NCI-H82 treated with DMSO at 0.1 percent for 48 hours (cell line): ENCODE data around the gene TTC32.
A peak's percentile ranks its signal among the peaks of the same experiment; 100 is the strongest.
"Not testable (repeated sequence)": the region's sequence is repeated elsewhere in the genome, so short reads cannot be mapped to it uniquely, and the experiment has no call there.

Experiments used
- DNase-seq: peaks from one replicate; lab custom pipeline; 2025; ENCODE audit not compliant: unreplicated experiment; lab: John Stamatoyannopoulos, UW

The TTC32 gene

DNA sequence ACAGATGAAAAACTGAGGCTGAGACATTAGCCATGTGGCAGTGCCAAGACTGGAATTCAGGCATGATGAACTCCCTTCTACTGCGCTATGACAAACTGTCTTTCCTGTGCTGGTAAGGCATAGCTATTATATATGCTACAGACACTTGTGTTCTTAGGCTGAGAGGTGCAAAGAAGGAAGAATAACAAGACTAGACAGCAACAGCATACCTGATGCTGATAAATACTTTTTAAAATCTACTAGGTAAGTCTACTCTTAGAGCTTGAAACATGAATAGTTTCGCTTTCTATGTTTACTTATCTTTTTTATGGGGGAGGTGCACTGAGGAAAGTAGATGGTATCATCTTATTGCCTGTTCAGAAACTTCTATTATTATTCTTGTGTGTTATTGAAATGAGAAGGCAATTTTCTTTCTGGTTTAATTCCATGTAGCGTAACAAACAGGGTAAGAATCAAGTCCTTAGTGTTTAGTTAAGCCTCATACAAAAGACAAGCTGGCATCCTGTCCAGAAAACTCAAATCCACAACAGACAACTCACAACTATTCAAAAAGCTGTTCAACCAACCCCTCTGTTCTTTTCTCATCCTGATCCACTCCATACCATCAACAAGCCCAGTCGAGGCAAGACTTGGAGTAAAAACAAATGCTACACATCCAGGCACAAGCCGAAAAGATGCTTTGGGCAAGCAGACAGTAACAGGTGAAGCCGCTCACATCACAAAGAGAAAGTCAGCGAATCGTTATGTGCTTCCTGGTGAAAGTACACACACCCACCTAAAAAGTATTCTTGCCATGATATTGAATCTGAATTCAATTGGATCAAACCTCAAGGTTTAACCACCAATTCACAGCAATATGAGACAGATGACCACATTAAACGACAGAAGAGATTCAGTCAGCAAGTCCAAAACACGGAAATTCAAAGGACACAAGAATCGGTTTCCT lies 1.5 kb downstream of the TTC32 start:
- DNase-seq = no peak

- no peak for DNase-seq
Observed at GRCh38 chr2:19898592-19899329, 3.0 kb downstream of the TTC32 start.

DNA sequence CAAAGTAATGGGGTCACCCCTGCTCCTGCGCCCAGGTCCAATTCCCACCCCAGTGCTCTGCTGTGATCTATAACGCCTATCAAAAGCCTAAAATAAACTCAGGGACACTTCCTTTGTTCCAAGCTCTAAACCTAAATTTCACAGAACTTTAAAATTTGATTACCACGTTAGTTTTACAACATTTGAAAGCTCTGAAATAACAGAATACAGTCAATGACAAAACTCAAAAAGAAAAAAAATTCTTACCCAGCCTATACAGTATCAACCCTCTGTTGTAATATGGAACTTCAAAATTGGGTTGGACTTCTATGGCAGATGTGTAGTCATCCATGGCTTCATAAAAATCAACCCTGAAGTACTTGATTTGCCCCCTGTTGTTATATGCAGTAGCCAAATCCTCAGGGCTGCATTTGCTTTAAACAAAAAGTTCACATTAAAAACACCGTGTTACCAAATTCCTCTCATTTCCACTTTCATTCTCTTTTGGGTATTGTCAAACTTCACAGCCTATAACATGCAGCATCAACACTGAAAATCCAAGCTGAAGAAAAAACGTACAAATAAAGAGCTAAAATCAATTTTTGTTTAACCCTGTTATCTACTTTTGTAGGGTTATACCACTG lies 4.0 kb downstream of the TTC32 start:
- no peak for DNase-seq

GRCh38 chr2:19895535-19895934 lies 6.2 kb downstream of the TTC32 start:
- DNase-seq = no peak

- DNase-seq = no peak
Observed at GRCh38 chr2:19894134-19894792, 7.5 kb downstream of the TTC32 start.

DNA sequence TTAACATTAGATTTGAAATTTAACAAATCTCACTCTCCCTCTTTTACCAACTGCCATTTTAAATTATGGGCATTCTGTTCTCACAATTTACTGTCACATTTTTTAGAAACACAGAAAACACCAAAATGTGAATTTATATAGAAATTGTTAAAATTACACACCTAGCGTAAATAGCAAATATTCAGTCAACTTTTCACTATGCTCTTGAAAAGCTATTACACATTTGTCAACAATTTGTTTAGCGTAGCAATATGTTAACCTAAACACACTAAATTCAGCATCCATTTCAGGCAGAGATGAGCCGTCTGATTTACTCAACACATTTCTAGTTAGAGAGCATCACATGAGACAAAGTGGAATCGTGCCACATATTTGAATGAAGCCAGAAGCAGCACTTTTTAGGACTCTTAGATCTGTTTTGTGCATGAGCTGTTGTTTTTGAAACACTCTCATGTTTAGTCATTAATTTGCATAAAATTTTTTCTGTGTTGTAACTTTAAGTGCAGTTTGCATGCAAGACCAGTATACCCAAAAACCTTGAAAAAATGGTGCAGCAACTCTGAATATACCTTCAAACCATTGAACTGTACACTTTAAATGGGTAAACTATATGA lies 8.2 kb downstream of the TTC32 start:
- DNase-seq = no peak

DNA sequence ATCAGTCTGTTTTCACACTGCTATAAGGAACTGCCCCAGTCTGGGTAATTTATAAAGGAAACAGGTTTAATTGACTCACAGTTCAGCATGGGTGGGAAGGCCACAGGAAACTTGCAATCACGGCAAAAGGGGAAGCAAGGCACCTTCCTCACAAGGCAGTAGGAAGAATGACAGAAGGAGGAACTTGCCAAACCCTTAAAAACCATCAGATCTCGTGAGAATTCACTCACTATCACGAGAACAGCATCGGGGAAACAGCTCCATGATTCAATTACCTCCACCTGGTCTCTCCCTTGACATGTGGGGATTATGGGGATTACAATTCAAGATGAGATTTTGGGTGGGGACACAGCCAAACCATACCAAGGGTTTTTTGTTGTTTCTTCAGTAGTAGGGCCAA lies 9.8 kb downstream of the TTC32 start:
- DNase-seq = peak; percentile 39

DNA sequence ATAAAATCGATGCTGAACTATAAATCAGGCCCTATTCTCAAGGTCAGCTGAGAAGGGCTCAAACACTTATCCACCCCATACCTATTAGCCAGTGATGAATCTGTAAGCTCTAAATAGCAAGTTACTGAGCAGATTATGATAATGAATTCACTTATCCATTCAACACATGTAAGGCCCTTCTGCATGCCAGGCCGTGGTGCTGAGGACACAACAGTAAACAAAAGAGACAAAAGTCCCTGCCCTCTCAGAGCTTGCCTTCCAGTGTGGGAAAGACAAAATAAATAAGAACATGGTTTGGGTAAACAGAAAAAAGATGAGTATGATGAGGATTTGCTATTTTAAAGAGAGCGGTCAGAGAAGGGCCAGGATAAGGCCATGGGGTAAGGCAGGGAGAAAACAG lies 11.7 kb downstream of the TTC32 start:
- peak; percentile 84 for DNase-seq

DNA sequence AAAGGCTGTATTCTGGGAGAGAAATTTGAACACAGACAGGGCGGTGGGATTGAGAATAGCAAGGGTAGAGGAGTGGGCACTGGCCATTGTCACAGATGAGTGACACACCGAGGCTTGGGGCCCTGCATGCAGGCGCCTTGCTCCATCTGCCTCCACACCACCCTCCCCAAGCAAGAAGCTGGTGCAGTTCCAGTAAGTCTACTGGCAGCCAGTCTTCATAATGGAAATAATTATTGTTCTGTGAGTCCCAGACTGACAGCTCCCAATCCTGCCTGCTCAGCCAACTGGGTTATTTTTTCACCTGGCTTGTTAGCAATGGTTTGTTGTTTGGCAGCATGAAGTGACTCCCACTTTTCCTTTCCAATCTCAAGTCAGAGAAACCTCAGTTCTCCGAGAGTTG lies 13.0 kb downstream of the TTC32 start:
- DNase-seq = no peak

DNA sequence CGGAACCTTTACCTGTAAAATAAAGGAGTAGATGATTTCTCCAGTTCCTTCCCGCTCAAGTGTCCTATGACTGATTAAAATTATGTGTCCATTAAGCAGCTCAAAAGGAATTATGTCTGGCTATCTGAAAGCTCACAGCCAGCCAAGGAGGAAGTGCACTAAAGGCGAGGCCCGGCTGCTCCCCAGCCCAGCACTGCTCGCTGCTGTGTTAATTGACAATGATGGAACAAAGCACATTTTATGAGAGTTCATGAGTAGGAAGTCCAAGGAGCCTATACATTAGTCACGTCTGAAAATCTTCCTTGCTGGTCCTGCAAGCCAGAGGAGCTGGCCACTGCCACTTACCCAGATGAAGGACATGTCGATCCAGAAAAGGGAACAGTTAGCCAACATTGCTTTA lies 14.3 kb downstream of the TTC32 start:
- no peak for DNase-seq

DNA sequence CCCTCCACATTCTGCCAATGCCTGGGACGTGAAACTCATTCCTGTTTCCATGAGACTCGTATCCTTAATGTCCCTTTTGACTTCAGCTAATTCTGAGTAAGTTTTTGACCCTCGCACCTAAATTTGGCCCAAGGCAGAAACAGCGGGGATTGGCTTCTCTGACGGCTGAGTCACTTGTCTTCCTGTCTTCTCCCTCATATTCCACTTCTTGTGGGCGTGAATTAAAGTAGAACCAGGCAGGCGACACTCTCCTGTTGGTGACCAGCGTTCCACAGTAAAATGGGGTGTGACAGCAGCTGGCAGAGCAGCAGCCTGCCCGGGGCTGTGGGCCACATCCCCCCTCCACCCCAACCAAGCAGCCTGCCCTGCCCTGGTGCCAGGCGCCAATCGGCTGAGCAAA lies 15.5 kb downstream of the TTC32 start:
- no peak for DNase-seq

- DNase-seq = no peak
Observed at GRCh38 chr2:19885791-19886190, 16.0 kb downstream of the TTC32 start.

GRCh38 chr2:19883971-19884720 lies 17.6 kb downstream of the TTC32 start:
- no peak for DNase-seq

DNA sequence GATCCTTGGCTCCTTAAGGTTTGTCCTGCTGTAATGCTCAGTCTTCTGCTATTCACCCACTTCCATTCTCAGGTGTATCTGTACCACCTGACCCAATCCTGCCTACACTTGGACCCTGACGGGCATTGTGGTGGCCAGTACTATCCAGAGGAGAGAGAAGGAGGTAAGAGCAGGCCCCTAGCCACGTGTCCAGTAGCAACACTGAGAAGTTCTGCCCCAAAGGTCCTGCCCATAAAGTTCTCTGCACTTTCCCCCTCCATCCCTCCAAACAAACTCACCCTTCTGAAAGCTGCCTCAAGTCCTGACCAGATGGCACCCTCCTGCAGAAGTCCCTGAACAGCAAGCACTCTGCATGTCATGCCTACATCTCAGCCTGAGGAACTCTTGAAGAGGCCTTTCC lies 18.3 kb downstream of the TTC32 start:
- no peak for DNase-seq

- DNase-seq = no peak
Observed at GRCh38 chr2:19882286-19882685, 19.5 kb downstream of the TTC32 start.

- no peak for DNase-seq
Observed at GRCh38 chr2:19881908-19882265, 19.9 kb downstream of the TTC32 start.

- DNase-seq = no peak
Observed at GRCh38 chr2:19881221-19881907, 20.4 kb downstream of the TTC32 start.

- DNase-seq = not testable (repeated sequence)
Observed at GRCh38 chr2:19880191-19880590, 21.6 kb downstream of the TTC32 start.

- DNase-seq = no peak
Observed at GRCh38 chr2:19879120-19879519, 22.7 kb downstream of the TTC32 start.
